GM10266 (cell line): ENCODE results near the gene CWC27.
"Not testable (repeated sequence)": the region's sequence is repeated elsewhere in the genome, so short reads cannot be mapped to it uniquely, and the experiment has no call there.

ENCODE experiments used
- DNase-seq: peaks from one replicate; pipeline ENCODE4 v3.0.0; 2012; ENCODE audit errors: extremely low spot score
- TF ChIP-seq, protein P1 (sequence below): IDR thresholded peaks from 2 replicates; pipeline ENCODE4 v1.5.1; 2012; ENCODE audit warnings: mild to moderate bottlenecking, low read depth; ENCODE audit not compliant: control insufficient read depth, insufficient read depth; ENCODE audit errors: missing control alignments

CWC27 gene

GRCh38 chr5:64930672-64931318 lies 162.1 kb downstream of the CWC27 start:
- DNase-seq, result no peak
- TF ChIP-seq, protein P1, sequence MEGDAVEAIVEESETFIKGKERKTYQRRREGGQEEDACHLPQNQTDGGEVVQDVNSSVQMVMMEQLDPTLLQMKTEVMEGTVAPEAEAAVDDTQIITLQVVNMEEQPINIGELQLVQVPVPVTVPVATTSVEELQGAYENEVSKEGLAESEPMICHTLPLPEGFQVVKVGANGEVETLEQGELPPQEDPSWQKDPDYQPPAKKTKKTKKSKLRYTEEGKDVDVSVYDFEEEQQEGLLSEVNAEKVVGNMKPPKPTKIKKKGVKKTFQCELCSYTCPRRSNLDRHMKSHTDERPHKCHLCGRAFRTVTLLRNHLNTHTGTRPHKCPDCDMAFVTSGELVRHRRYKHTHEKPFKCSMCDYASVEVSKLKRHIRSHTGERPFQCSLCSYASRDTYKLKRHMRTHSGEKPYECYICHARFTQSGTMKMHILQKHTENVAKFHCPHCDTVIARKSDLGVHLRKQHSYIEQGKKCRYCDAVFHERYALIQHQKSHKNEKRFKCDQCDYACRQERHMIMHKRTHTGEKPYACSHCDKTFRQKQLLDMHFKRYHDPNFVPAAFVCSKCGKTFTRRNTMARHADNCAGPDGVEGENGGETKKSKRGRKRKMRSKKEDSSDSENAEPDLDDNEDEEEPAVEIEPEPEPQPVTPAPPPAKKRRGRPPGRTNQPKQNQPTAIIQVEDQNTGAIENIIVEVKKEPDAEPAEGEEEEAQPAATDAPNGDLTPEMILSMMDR, result no peak

DNA sequence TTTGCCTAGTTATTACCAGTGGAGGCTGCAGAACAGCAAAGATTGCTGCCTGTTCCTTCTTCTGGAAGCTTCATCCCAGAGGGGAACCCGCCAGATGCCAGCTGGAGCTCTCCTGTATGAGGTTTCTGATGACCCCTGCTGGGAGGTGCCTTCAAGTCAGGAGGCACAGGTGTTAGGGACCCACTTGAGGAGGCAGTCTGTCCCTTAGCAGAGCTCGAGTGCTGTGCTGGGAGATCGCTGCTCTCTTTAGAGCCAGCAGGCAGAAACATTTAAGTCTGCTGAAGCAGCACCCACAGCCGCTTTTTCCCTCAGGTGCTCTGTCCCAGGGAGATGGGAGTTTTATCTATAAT lies 170.7 kb downstream of the CWC27 start:
- DNase-seq, result not testable (repeated sequence)

- no peak for DNase-seq
- TF ChIP-seq, protein P1, result no peak
Measured at GRCh38 chr5:64939772-64940510, 171.2 kb downstream of the CWC27 start.

- no peak for DNase-seq
- TF ChIP-seq, protein P1, result no peak
Measured at GRCh38 chr5:64942460-64942859, 173.7 kb downstream of the CWC27 start.

GRCh38 chr5:64944868-64945267 lies 176.1 kb downstream of the CWC27 start:
- TF ChIP-seq, protein P1, result no peak
- no peak for DNase-seq

DNA sequence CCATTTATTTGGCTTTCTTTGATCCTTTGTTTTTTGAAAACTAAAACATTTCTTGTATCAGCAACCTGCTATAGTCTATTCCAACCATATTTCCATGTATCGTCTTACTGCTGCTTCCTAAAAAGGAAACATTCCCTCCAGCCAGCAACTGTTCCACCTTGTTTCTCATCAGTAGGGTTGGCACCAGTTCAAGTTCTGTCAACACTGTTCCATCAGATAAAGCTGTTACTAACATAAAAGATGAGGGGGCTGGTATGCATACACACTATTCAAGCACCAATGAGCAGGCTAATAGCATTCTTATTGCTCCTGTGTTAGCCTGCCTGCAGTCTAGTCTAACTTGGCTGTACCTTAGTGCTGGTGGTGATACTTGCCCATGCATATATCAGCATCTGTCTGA lies 178.3 kb downstream of the CWC27 start:
- TF ChIP-seq, protein P1, result no peak

DNA sequence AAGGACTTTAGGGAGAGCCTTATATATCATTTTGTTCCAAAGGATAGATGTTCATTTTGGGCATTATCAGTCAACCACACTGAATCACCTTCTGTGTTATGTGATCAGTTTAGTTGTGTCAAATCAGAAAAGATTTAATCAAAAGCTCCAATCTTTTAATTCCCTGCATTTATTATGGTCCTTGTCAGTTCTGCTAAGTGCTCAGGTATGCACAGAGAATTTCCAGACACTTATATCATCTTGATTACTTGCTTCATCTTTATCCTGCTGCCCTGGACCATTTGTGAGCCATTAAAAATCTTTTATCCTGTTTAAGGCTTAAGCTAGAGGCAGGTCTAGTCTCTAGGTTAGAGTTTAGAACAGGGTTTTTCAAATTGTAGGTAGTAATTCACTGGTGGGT lies 179.1 kb downstream of the CWC27 start:
- TF ChIP-seq, protein P1, result no peak

More for the DNA sequence above, 178.3 kb downstream of the CWC27 start:
- no peak for DNase-seq

More for the DNA sequence above, 179.1 kb downstream of the CWC27 start:
- no peak for DNase-seq
